Measurements from ENCODE around the gene TCF7L1.
"Not testable (repeated sequence)": the region's sequence is repeated elsewhere in the genome, so short reads cannot be mapped to it uniquely, and the experiment has no call there.

Gene TCF7L1

DNA sequence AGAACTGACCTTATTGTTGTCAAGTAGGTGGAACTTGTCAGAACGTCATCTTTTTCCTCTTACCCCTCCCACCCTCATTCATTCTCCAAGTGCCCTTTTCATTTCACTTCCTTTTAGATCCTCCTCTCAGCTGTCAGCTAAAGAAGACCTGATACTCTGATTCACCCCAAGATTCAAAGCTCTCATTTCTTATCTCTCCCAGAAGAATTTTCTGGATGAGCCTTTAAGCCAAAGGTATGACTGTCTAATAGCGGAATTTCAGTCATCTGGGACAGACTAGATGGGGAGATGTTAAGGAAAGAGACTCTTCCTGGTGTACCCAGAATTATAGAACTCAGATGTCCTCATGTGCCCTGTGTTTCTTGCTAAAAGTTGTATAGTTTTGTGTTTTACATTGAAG, 53.9 kb downstream of the TCF7L1 start:
- no peak for DNase-seq

- no peak for DNase-seq
Observed at GRCh38 chr2:85188852-85189251, 55.7 kb downstream of the TCF7L1 start.

- DNase-seq = no peak
Observed at GRCh38 chr2:85189606-85190270, 56.5 kb downstream of the TCF7L1 start.

DNA sequence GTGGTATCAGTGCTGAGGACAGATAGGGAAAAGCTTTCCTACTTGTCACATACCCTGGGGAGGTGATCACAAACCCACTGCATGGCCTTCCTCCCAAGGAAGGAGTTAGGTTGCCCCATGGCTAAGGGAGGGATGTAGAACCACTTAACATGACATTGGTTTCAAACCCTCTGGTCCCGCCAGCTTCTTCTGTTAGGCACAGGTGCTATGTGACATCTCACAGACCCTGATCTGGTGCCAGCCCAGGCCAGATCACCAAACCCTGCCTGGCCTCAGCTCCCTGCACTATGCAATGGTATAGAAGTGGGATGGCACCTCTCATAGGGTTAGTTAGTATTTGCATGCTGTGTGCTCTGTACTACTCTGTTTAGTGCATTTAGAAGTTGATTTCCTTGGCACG, 58.0 kb downstream of the TCF7L1 start:
- no peak for DNase-seq

DNA sequence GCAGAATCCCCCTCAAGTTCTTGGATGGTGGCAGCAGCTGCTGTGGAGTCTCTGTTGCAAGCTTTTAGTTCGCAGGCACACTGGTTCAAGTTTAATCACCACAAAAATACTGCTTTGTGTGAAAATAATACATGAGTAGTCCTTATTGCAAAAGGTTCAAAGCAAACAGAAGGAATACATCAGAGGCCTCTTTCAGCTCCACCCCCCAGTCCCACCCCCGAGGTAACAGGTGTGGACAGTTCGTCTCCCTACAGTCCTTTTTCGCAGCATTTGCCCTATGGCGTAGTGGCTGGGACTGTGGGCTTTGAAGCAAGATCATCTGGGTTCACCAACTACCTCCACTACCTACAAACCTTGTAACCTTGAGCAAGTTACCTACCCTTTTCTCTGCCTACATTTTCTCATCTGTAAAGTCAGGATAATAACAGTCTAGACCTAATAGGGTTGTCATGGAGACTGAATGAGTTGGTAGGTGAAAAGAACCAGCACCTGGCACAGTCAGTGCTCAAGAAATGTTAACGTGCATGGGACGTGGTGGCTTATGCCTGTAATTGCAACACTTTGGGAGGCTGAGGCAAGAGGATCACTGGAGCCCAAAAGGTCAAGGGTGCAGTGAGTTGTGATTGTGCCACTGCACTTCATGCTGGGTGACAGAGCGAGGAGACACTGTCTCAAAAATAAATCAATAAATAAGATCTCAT, 61.7 kb downstream of the TCF7L1 start:
- no peak for DNase-seq

- DNase-seq = no peak
Observed at GRCh38 chr2:85195956-85196355, 62.8 kb downstream of the TCF7L1 start.

DNA sequence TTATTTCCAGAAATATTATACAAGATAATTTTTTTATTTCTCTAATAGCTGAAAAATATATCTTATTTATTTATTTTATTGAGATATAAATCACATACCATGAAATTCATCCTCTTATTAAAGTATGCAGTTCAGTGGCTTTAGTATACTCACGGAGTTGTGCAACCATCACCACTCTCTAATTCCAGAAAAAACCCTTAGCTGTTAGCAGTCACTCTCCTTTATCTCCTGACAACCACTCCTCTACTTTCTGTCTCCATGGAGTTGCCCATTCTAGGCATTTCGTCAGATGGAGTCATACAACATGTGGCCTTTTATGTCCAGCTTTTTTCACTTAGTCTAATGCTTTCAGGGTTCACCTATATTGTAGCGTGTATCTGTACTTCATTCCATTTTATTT, 66.5 kb downstream of the TCF7L1 start:
- no peak for DNase-seq

- no peak for DNase-seq
Observed at GRCh38 chr2:85209887-85210286, 76.7 kb downstream of the TCF7L1 start.

DNA sequence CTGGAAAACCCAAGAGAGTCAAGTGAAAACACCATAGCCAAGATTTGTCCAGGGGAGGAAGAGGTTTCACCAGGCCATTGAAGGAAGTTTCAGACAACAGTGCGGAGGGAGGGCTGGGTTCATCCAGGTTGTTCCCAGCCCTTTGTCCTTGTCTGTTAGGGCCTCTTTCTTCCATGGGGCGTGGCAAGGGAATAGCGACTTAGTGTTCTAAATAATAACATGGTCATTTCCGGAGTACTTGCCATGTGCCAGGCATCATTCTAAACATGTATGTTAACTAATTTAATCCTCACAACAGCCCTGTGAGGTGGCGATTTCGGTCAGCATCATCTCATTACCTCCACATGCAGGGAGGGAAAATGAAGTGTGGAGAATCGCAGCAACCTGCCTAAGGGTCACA, 77.3 kb downstream of the TCF7L1 start:
- no peak for DNase-seq

DNA sequence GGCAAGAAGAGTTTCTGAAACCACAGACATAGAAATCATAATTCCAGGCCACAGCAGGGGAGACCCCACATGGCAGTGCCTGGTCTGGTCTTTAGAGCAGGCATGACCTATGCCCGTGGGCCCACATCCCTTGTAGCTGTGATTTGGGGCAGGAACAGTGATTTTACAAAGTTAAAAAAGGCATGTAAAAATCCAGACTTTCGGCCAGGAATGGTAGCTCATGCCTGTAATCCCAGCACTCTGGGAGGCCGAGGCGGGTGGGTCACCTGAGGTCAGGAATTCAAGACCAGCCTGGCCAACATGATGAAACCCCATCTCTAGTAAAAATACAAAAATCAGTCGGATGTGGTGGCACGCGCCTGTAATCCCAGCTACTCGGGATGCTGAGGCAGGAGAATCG, 78.4 kb downstream of the TCF7L1 start:
- DNase-seq = not testable (repeated sequence)

DNA sequence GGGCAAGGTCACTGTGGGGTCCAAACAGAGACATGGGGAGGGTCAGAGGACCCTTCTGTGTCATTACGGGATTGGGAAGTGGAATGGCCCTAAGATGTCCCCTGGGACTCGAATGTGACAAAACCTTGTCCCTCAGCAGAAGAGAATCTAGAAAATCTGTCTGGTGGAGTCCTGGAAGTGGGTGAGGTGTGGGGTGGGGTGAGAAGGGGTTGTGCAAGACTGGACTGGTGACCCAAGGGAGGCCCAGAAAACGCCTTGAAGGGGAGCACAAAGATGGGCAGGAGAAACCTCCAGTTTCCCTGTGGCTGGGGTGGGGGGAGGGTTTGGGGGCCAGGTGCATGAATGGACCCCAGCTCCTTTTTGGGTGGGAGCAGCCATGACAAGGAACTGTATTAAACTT, 79.6 kb downstream of the TCF7L1 start:
- DNase-seq = no peak

DNA sequence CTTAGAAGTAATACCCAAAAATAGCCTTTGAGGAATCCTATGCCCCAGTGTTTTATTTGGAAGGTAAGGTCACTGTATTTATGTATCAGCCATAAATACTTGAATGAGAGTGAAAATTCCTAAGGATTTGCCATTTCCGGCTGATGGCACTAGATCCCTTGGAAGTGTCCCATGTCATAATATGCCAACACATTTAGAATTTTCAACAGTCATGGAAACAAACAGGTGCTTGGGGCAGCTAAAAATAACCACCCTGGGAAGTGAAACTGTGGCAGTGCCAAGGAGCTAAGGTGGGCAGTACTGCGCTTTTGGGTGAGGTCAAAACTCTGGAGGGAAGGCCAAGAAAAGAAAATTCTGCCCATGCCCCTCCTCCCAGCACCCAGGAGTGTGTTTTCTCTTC, 80.2 kb downstream of the TCF7L1 start:
- DNase-seq = no peak

- no peak for DNase-seq
Observed at GRCh38 chr2:85213901-85214512, 80.8 kb downstream of the TCF7L1 start.

DNA sequence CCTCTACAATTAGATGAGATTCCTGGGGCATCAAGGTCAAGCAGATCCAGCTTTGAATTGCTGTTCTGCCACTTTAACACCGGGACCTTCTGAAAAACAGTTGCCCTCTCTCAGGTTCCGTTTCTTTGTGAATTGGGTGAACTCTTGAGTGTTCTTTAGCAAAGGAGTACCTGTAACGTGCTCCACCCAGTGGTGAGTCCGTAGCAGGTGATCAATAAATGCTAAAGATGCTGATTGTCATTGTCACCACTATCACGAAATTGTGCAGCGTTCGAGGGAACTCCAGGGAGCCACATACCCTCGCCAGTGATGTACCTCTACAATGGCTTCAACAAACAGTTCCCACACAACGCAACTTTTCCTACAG, 81.9 kb downstream of the TCF7L1 start:
- DNase-seq = no peak

DNA sequence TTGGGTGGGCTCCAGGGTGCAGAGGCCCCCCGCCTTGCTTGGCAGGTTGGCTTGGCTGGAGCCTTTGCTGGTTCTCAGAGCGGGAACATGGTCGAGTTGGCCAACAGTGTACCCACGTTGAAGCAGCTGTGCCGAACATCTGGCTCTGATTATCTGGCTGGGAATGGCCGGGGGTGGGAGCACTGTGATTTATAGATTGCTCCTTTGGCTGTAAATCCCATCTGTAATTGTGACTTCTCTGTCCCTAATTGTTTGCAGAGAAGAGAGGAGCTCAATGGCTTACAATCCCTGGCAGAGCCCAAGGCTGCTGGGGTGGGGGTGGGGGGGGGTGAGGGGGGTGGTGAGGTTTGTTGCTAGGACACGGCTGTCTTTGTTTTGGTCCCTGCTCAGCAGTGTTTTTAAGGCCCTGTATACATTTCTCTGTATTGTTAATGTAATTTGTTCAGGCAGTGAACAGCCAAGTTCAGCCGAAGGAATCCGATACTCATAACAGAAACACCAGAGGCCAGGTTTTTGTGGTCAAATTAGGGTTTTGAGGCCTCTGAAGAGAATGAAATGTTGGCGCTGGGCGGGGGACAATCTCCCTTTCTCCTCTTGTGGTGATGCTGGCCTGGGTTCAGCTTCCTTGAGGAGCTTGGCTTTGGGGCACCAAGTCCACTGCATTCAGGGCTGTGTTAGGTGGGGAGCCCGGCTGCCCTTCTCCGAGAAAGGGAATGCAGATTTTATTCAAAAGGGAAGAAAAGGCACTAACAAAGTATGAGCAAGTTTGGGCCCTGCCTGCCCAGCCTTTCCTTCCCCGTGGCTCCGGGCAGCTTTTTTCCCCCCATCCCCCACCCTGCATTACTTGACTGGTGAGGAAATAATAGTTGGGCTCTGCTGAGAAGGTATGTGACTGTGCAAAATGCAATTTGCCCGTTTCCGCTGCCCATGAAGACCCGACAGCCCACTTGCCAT, 82.5 kb downstream of the TCF7L1 start:
- DNase-seq = no peak

DNA sequence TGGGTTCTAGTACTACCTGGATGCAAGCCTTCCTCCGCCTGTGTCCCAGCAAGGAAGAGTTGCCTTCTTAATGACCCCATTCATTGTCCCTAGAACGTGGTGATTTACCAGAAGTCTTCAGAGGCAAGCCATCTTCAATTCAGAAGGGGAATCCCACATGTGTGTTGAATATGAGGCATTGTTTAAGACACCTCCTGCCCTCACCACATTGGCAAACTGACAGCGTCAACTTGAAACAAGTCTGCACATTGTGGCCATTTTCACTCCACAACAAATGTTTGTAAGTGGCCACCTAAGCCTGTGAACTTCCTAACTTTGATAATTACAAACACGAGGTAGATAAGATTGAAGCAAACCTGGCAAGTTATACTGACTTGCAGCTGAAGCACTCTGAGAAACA, 83.7 kb downstream of the TCF7L1 start:
- DNase-seq = no peak

- no peak for DNase-seq
Observed at GRCh38 chr2:85221067-85221691, 88.0 kb downstream of the TCF7L1 start.

DNA sequence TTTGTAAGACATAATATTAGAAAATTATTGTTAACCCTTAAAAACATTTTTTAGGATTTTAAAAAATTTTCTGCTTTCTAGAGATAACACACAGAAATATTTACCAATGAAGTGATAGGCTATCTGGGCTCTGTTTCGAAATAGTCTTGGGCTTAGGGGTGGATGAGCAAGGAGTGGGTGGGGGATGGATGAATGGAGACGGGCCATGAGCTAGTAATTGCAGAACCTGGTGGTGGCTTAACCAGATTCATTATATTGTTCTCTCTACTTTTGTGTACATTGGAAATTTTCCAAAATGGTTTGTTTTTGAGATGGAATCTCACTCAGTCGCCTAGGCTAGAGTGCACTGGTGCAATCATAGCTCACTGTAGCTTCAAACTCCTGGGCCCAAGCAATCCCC, 89.6 kb downstream of the TCF7L1 start:
- no peak for DNase-seq

GRCh38 chr2:85226783-85227182, 93.6 kb downstream of the TCF7L1 start:
- no peak for DNase-seq

DNA sequence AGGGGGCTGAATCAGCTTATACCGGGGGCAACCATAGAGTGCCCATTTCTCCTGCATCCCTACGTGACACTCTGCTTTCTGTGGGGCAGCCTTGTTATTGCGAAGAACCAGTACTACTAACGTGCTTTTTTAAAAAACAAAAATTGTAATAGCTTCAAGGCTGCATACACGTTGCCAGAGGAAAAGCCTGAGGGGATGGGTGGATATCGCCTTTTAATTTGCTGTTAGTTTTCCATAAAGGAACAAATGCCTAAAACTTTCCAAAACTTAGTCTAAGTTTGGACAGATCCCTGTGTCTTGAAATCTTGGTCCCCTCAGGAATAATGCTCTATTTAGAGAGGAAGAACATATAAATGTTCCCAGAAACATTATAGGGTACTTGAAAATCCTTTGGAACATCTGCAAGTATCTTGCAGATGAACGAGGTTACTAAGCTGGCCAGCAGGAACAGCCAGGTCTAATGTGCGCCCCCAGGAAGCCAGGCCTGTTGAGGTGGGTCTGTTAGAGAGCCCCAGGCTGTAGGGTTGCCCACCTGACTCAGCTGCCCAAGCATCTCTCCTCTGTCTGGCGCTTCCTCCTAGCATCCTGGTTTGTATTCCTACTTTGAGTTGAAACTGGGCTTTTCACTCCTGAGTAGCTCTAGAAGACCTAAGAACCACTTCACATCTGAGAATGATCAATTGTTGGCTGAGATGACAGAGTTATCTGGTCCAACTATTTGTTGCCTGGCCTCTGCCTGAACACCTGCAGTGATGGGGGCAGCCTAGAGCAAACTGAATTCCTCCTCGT, 97.7 kb downstream of the TCF7L1 start:
- no peak for DNase-seq

DNA sequence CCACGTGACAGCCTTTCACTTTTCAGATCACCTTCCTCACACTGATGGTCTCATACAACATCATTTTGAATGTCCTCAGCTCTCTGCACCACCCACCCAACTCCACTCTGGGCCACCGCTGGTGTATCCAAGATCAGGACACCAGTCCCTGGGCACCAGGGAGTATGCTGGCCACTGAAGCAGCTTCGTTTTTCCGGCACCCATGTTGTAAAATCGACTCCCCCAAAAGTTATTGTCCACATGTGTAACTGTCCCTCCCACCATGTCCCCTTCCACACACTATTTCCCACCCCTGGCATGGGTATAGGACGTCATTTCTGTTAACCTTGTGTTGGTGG, 98.2 kb downstream of the TCF7L1 start:
- no peak for DNase-seq

DNA sequence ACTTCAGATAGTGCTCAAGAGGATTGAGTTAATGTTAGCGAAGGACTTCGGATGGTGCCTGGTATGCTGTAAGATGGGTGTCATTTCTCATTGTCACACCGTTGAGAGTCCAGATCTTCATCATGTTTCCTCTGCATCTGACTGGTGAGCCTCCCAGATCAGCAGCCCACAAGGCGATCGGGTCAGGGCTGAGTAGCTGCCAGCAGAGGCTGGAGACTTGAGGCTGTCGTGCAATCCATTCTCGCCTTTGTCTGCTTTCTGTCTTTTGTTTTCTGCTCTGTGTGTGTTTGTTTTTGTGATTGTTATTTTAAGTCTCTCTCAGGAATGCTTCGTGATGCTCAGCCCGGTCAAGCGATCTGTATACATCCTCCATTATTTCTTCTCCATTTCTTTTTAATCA, 98.8 kb downstream of the TCF7L1 start:
- no peak for DNase-seq
